PC-9 (cell line): Measurements from ENCODE around the gene SLIT1.
A peak's percentile ranks its signal among the peaks of the same experiment; 100 is the strongest.

Experiments used
- EZH2 ChIP-seq: fragments of 200-600 bp; sonication (generic); IDR thresholded peaks from 2 replicates; pipeline ENCODE4 v1.8.0; 2017; ENCODE audit warnings: antibody characterized with exemption, low read depth
- TF ChIP-seq, protein P1 (sequence below): fragments of 200-600 bp; sonication (generic); conservative IDR thresholded peaks from 2 replicates; pipeline ENCODE4 v1.6.1; 2017; ENCODE audit warnings: mixed run types, antibody characterized with exemption, mild to moderate bottlenecking, moderate library complexity

DNA sequence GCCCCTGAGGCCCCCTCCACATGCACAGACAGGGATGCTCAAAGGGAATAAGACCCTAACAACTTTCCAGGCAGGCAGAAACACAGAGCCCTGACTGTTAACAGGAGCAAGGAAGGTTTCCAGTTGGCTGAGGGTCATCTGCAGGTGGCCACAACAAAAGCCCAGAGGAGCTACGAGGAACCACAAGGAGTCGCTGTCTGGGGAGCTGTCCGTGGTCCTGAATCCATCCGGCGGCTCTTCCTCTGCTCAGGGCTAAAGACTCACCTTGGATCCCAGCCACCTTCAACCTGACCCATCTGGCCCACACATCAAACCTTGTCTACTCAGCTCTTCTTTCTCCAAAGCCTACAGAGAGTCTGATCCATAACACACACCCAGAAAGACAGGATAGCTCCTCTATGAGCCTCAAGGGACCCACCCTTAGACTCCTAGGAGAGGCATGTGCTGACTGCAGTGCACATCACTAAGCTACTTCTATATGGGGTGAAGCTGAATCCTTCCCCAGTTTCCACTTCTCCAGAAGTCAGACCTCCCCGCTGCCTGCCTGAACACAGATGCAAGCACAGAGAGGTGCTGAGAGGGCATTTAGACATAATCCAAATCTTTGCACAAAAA, 104.0 kb downstream of the SLIT1 start:
- TF ChIP-seq, protein P1, sequence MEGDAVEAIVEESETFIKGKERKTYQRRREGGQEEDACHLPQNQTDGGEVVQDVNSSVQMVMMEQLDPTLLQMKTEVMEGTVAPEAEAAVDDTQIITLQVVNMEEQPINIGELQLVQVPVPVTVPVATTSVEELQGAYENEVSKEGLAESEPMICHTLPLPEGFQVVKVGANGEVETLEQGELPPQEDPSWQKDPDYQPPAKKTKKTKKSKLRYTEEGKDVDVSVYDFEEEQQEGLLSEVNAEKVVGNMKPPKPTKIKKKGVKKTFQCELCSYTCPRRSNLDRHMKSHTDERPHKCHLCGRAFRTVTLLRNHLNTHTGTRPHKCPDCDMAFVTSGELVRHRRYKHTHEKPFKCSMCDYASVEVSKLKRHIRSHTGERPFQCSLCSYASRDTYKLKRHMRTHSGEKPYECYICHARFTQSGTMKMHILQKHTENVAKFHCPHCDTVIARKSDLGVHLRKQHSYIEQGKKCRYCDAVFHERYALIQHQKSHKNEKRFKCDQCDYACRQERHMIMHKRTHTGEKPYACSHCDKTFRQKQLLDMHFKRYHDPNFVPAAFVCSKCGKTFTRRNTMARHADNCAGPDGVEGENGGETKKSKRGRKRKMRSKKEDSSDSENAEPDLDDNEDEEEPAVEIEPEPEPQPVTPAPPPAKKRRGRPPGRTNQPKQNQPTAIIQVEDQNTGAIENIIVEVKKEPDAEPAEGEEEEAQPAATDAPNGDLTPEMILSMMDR = peak; percentile 61
- no peak for TF ChIP-seq EZH2
